Measurements from ENCODE around the gene SLC30A2. TPM values are rescaled to one million over a fixed set of nuclear protein-coding genes. Genes with fewer than 3 reads are reported as not detected.

Gene SLC30A2
- total RNA-seq, 1 experiment from 2014 or later = 0.07 TPM

DNA sequence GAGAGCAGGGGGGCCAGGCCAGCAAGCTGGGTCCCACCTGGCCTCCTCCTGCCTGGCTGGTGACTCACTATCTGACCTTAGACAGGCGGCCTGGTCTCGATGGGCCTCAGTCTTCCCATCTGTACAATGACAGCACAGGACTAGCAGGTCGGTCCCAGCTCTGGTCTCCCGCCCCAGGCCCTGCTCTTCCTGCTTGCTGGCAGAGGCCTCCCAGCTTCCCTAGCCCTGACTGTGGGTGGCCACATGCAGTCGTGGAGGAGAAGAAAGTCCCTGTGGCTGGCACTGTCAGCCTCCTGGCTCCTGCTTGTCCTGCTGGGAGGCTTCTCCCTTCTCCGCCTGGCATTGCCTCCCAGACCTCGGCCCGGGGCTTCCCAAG lies 23.5 kb downstream of the SLC30A2 start:
- Histone ChIP-seq H3K4me3 (ENCODE audit: low read length) (no peak overlapping the region), H3K79me2 (ENCODE audit: low read length) (no peaks in the 10 kb centered on the region), H3K9me3 (ENCODE audit: low read length) (no peaks in the 10 kb centered on the region), H4K20me1 (ENCODE audit: low read length) (no peaks in the 10 kb centered on the region), H3F3A (ENCODE audit: low read length, unreplicated experiment) (no peaks in the 10 kb centered on the region), H3K4me2 (ENCODE audit: low read length) (no peak overlapping the region), H3K27ac (ENCODE audit: low read length) (no peak overlapping the region), H3K9ac (ENCODE audit: low read length) (no peak overlapping the region), H2AFZ (ENCODE audit: low read length) (no peak overlapping the region), H3K9me2 (replicated peaks; ENCODE audit: low read length) (no peaks in the 10 kb centered on the region), H3K27me3 (ENCODE audit: low read length) (no peaks in the 10 kb centered on the region), H3K4me1 (ENCODE audit: insufficient read depth, low read length) (no peaks in the 10 kb centered on the region), H3K36me3 (ENCODE audit: low read depth, low read length) (no peaks in the 10 kb centered on the region)
- TF ChIP-seq, protein P1, sequence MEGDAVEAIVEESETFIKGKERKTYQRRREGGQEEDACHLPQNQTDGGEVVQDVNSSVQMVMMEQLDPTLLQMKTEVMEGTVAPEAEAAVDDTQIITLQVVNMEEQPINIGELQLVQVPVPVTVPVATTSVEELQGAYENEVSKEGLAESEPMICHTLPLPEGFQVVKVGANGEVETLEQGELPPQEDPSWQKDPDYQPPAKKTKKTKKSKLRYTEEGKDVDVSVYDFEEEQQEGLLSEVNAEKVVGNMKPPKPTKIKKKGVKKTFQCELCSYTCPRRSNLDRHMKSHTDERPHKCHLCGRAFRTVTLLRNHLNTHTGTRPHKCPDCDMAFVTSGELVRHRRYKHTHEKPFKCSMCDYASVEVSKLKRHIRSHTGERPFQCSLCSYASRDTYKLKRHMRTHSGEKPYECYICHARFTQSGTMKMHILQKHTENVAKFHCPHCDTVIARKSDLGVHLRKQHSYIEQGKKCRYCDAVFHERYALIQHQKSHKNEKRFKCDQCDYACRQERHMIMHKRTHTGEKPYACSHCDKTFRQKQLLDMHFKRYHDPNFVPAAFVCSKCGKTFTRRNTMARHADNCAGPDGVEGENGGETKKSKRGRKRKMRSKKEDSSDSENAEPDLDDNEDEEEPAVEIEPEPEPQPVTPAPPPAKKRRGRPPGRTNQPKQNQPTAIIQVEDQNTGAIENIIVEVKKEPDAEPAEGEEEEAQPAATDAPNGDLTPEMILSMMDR (conservative IDR thresholded peaks at IDR 0.05; ENCODE audit: low read depth, low read length) = no peak
- TF ChIP-seq EZH2 (IDR thresholded peaks at IDR 0.05; ENCODE audit: low read length, unreplicated experiment) (no peak), EZH2phosphoT487 (IDR thresholded peaks at IDR 0.05; ENCODE audit: borderline replicate concordance, low read length) (no peak)
- ATAC-seq = no peak
- no peak for DNase-seq
- CTCF ChIA-PET = no interaction called here
- BruUV-seq (replicated peaks) = no TSS peak
- intact Hi-C loops (cut with micrococcal nuclease) = no loop called here
- POLR2A ChIA-PET (ENCODE audit: unreplicated experiment) = no interaction called here

DNA sequence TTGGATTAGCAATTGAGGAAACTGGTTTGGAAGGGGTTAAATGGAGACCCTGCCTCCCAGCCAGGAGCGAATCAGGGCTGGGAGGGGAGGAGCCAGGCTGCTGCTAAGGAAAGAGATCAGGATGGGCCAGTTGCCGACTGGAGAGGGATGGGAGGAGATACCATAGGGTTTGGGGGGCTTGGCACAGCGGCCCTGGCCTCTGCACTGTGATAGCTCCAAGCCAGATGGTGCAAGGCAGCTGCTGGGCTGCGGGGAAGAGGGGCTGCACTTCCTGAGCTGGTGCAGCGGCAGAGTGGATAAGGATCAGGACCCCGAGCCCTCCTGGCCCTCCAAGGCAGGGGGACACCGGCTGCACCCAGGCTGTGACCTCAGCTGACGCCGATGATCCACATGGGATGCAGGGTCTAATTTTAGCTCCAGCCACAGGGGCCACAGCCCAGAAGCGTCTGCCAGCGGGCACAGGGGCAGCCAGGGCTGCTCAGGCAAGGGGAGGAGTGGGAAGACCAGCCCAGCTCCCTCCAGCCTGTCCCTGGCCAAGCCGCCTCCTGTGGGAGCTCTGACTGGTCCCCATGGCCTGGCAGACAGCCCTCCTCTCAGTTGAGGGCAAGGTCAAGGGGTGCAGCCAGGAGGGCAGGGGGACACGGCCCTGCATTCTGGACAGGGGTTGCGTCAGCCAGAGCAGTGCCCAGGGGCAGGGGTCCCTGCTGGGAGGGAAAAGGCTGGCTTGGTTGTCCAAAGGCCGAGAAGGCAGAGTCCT lies 24.1 kb downstream of the SLC30A2 start, which contains the start of gene EXTL1:
EXTL1 (plus strand) TSS at position 129 of the 757 bp plus-strand sequence. CDS start 872 bp downstream, outside the sequence.
- no peak for TF ChIP-seq EZH2 (IDR thresholded peaks at IDR 0.05; ENCODE audit: low read length, unreplicated experiment)
- TF ChIP-seq, protein P1 (conservative IDR thresholded peaks at IDR 0.05; ENCODE audit: low read depth, low read length) = no peak
- TF ChIP-seq EZH2phosphoT487 (IDR thresholded peaks at IDR 0.05; ENCODE audit: borderline replicate concordance, low read length) = no peak
- no TSS peak for BruUV-seq (replicated peaks)
- Histone ChIP-seq H4K20me1 (ENCODE audit: low read length) (no peaks in the 10 kb centered on the region), H3F3A (ENCODE audit: low read length, unreplicated experiment) (no peaks in the 10 kb centered on the region), H3K9me3 (ENCODE audit: low read length) (no peaks in the 10 kb centered on the region), H3K9ac (ENCODE audit: low read length) (no peak within 1 kb of the TSS), H3K27me3 (ENCODE audit: low read length) (no peaks in the 10 kb centered on the region), H3K36me3 (ENCODE audit: low read depth, low read length) (no peaks in the 10 kb centered on the region), H3K4me2 (ENCODE audit: low read length) (no peak within 1 kb of the TSS), H3K4me3 (ENCODE audit: low read length) (no peak within 1 kb of the TSS), H3K4me1 (ENCODE audit: insufficient read depth, low read length) (no peaks in the 10 kb centered on the region), H3K27ac (ENCODE audit: low read length) (no peak within 1 kb of the TSS), H2AFZ (ENCODE audit: low read length) (no peak within 1 kb of the TSS), H3K79me2 (ENCODE audit: low read length) (no peaks in the 10 kb centered on the region), H3K9me2 (replicated peaks; ENCODE audit: low read length) (no peaks in the 10 kb centered on the region)
- CTCF ChIA-PET = interaction anchor here (0.5 kb wide), 1 partner anchor 9 kb away, joined by 4 read pairs; no protein-coding TSS in a partner anchor
- POLR2A ChIA-PET (ENCODE audit: unreplicated experiment) = no interaction called here
- intact Hi-C loops (cut with micrococcal nuclease) = no loop called here
- ATAC-seq = no peak
- DNase-seq = no peak

DNA sequence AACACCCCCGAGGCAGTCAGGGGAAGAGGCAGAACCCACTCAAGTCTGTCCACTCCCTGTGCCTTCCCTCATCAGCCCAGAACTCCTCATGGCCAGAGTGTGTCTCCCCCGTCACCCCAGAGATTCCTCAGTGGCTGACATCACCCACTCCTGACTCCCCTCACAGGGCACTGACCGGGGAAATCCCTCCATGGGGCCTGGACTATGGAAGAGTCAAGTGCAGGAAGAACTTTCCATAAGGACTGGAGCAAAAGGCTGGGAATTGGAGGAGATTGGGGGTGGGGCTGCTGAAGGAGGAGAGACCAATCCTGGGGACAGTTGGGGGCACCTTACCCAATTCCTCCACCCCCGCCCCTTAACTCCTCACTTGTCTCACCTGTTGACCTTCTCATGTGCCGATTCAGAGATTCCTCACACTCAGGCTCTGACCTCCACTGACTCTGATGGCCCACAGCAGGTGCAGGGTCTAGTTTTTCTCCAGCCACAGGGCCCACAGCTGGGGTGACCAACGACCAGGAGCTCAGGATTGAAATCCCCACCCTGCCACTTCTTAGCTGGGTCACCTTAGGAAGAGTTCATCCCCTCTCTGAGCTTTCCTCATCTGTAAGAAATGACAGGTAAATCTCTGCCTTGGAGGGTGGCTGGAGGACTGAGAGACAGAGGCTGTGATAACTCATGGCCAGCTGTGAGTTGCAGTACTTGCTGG lies 24.8 kb downstream of the SLC30A2 start:
- Histone ChIP-seq H3K27me3 (ENCODE audit: low read length) (no peaks in the 10 kb centered on the region), H3K9ac (ENCODE audit: low read length) (no peak overlapping the region), H3K9me3 (ENCODE audit: low read length) (no peaks in the 10 kb centered on the region), H3K27ac (ENCODE audit: low read length) (no peak overlapping the region), H3K4me3 (ENCODE audit: low read length) (no peak overlapping the region), H3K4me1 (ENCODE audit: insufficient read depth, low read length) (no peaks in the 10 kb centered on the region), H4K20me1 (ENCODE audit: low read length) (no peaks in the 10 kb centered on the region), H3K79me2 (ENCODE audit: low read length) (no peaks in the 10 kb centered on the region), H3F3A (ENCODE audit: low read length, unreplicated experiment) (no peaks in the 10 kb centered on the region), H3K4me2 (ENCODE audit: low read length) (no peak overlapping the region), H3K36me3 (ENCODE audit: low read depth, low read length) (no peaks in the 10 kb centered on the region), H3K9me2 (replicated peaks; ENCODE audit: low read length) (no peaks in the 10 kb centered on the region), H2AFZ (ENCODE audit: low read length) (no peak overlapping the region)
- no peak for ATAC-seq
- no TSS peak for BruUV-seq (replicated peaks)
- CTCF ChIA-PET = no interaction called here
- intact Hi-C loops (cut with micrococcal nuclease) = no loop called here
- TF ChIP-seq EZH2phosphoT487 (IDR thresholded peaks at IDR 0.05; ENCODE audit: borderline replicate concordance, low read length) = no peak
- TF ChIP-seq EZH2 (IDR thresholded peaks at IDR 0.05; ENCODE audit: low read length, unreplicated experiment) = no peak
- TF ChIP-seq, protein P1 (conservative IDR thresholded peaks at IDR 0.05; ENCODE audit: low read depth, low read length) = no peak
- POLR2A ChIA-PET (ENCODE audit: unreplicated experiment) = no interaction called here
- DNase-seq = no peak

Data from PC-3 (cell line).